ENCODE measurements around the gene EML6.
"Not testable (repeated sequence)": the region's sequence is repeated elsewhere in the genome, so short reads cannot be mapped to it uniquely, and the experiment has no call there.

EML6 gene

DNA sequence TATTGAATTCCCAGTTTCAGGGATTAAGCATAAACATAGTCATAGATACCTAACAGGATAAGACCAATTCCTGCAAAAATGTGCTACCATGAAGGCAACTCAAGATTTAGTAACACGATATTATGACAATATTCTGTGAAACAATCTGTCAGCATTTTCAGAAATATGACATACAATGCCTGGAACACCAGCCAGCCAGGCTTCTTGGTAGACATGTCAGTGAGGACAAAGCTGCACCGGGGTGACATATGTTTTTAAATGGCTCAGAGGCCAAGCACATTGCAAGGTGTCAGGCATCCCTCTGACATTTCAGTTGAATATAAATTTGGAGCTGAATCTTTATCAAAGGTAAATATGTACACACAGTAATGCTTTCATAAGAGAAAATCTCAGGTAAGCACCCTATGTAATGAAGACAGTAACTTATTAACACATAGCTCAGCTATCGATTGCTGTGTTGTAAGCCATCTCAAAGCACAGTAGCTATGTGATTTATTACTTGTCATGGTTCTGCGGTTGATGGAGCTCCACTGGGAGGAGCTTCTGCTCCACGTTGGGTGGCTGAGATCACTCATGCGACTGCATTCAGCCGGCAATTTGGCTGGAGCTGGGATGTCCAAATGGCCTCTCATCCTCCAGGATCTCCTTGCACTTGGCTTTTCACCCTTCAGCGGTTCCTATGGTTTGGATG, 31.9 kb upstream of the EML6 start:
- Mint-ChIP-seq H3K27me3 (ENCODE audit: low read depth) (no peaks in the 10 kb centered on the region), H3K4me3 (no peak overlapping the region), H3K9me3 (no peaks in the 10 kb centered on the region), H3K4me1 (no peaks in the 10 kb centered on the region), H3K36me3 (ENCODE audit: low read depth) (no peaks in the 10 kb centered on the region), H3K27ac (no peak overlapping the region)
- TF ChIP-seq, protein P1, sequence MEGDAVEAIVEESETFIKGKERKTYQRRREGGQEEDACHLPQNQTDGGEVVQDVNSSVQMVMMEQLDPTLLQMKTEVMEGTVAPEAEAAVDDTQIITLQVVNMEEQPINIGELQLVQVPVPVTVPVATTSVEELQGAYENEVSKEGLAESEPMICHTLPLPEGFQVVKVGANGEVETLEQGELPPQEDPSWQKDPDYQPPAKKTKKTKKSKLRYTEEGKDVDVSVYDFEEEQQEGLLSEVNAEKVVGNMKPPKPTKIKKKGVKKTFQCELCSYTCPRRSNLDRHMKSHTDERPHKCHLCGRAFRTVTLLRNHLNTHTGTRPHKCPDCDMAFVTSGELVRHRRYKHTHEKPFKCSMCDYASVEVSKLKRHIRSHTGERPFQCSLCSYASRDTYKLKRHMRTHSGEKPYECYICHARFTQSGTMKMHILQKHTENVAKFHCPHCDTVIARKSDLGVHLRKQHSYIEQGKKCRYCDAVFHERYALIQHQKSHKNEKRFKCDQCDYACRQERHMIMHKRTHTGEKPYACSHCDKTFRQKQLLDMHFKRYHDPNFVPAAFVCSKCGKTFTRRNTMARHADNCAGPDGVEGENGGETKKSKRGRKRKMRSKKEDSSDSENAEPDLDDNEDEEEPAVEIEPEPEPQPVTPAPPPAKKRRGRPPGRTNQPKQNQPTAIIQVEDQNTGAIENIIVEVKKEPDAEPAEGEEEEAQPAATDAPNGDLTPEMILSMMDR (IDR thresholded peaks at IDR 0.05; ENCODE audit: unreplicated experiment in 3 of 3), result no peak

DNA sequence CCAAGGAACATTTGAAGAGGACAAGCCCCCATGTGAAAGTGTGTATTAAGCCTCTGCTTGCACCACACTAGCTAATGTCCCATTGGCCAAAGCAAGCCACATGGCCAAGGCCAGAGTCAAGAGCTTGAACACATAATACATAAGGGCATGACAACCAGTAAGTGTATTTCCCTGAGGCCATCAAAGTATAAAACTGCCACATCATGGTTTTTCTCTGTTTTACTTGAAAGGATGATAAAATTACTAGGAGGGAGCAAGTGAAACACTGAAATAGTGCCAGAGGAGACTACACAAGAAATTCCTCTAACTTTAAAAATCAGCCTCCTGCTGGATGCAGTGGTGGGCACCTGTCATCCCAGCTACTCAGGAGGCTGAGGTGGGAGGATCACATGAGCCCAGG, 30.9 kb upstream of the EML6 start:
- Mint-ChIP-seq H3K4me1 (no peaks in the 10 kb centered on the region), H3K36me3 (ENCODE audit: low read depth) (peaks cover under 1% of the 10 kb centered on the region), H3K27ac (no peak overlapping the region), H3K9me3 (peaks cover 3% of the 10 kb centered on the region), H3K27me3 (ENCODE audit: low read depth) (no peaks in the 10 kb centered on the region), H3K4me3 (no peak overlapping the region)
- TF ChIP-seq, protein P1 (IDR thresholded peaks at IDR 0.05; ENCODE audit: unreplicated experiment in 3 of 3), result no peak

DNA sequence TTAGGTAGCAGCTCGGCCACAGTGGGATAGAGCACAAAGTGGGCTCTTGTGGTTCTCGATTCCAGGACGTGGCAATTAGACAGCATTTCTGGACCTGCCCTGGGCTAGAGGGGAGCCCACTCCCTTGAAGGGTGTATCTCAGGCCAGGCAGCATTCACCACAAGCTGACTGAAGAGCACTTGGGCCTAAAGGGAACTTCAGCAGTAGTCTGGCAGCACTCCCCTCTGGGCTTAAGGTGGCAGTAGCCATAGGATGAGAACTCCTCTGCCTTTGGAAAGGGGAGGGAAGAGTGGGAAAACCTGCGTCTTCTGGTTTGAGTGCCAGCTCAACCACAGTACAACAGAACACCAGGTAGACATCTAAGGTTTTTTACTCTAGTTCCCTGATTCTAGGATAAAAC, 28.1 kb upstream of the EML6 start:
- TF ChIP-seq, protein P1 (IDR thresholded peaks at IDR 0.05; ENCODE audit: unreplicated experiment in 3 of 3), result no peak
- Mint-ChIP-seq H3K27ac (no peak overlapping the region), H3K9me3 (peaks cover 12% of the 10 kb centered on the region), H3K27me3 (ENCODE audit: low read depth) (no peaks in the 10 kb centered on the region), H3K36me3 (ENCODE audit: low read depth) (peaks cover 5% of the 10 kb centered on the region), H3K4me1 (no peaks in the 10 kb centered on the region), H3K4me3 (no peak overlapping the region)

- H3K36me3 Mint-ChIP-seq (ENCODE audit: low read depth), result peaks cover 5% of the 10 kb centered on the region
- TF ChIP-seq, protein P1 (IDR thresholded peaks at IDR 0.05; ENCODE audit: unreplicated experiment in 3 of 3), result no peak
- H3K27me3 Mint-ChIP-seq (ENCODE audit: low read depth), result no peaks in the 10 kb centered on the region
- H3K4me3 Mint-ChIP-seq, result no peak overlapping the region
- H3K9me3 Mint-ChIP-seq, result peaks cover 19% of the 10 kb centered on the region
- no peaks in the 10 kb centered on the region for H3K4me1 Mint-ChIP-seq
- no peak overlapping the region for H3K27ac Mint-ChIP-seq
Measured at GRCh38 chr2:54697934-54698333, 25.5 kb upstream of the EML6 start.

GRCh38 chr2:54698926-54699325, 24.5 kb upstream of the EML6 start:
- not testable (repeated sequence) for H3K4me1 Mint-ChIP-seq; H3K27me3 Mint-ChIP-seq (ENCODE audit: low read depth); H3K4me3 Mint-ChIP-seq; H3K27ac Mint-ChIP-seq; H3K36me3 Mint-ChIP-seq (ENCODE audit: low read depth)
- H3K9me3 Mint-ChIP-seq, result peaks cover 19% of the 10 kb centered on the region

- H3K9me3 Mint-ChIP-seq, result peaks cover 19% of the 10 kb centered on the region
- no peak overlapping the region for H3K27ac Mint-ChIP-seq
- H3K27me3 Mint-ChIP-seq (ENCODE audit: low read depth), result no peaks in the 10 kb centered on the region
- no peak overlapping the region for H3K4me3 Mint-ChIP-seq
- no peaks in the 10 kb centered on the region for H3K4me1 Mint-ChIP-seq
- H3K36me3 Mint-ChIP-seq (ENCODE audit: low read depth), result peaks cover 5% of the 10 kb centered on the region
- TF ChIP-seq, protein P1 (IDR thresholded peaks at IDR 0.05; ENCODE audit: unreplicated experiment in 3 of 3), result no peak
Measured at GRCh38 chr2:54699665-54700064, 23.8 kb upstream of the EML6 start.

Measured in nephron (organoid).